Measurements from ENCODE around the gene PLAAT3.
A peak's percentile ranks its signal among the peaks of the same experiment; 100 is the strongest.

GRCh38 chr11:63635762-63636465 is 21.7 kb upstream of the PLAAT3 start:
- TF ChIP-seq CTCF (IDR thresholded peaks at IDR 0.05; ENCODE audit: insufficient read depth, low read depth, low read length) (peak; percentile 93), EZH2 (IDR thresholded peaks at IDR 0.05; ENCODE audit: insufficient read depth, low read length) (no peak)
